OCI-LY7 (cell line): ENCODE data around the gene FMNL2. TPM values are rescaled to one million over a fixed set of nuclear protein-coding genes. Genes with fewer than 3 reads are reported as not detected.

ENCODE experiments used
- Bru-seq: library from RNA; stranded (reverse); fragments of 400-500 nt; gene quantifications from one replicate; lab custom pipeline; 2021; lab: Mats Ljungman, UMichigan
- BruChase-seq, 2 experiments: library from RNA; stranded (reverse); fragments of 400-500 nt; gene quantifications; one replicate each; lab custom pipeline; 2021; lab: Mats Ljungman, UMichigan
- BruUV-seq: library from RNA; stranded (reverse); fragments of 400-500 nt; replicated peaks from 2 replicates; lab custom pipeline; 2021; lab: Mats Ljungman, UMichigan
- CTCF ChIA-PET: fragments of 300-600 bp; sonication (Branson Sonifier 250); formaldehyde crosslinking; loops from one replicate; lab custom pipeline; 2022; ENCODE audit warnings: antibody characterized with exemption; ENCODE audit not compliant: unreplicated experiment; lab: Charles Lee
- POLR2A ChIA-PET: fragments of 300-600 bp; sonication (Branson Sonifier 250); formaldehyde crosslinking; loops from one replicate; lab custom pipeline; 2022; ENCODE audit warnings: antibody characterized with exemption; lab: Charles Lee
- DNase-seq: peaks from one replicate; pipeline ENCODE4 v3.0.0-alpha.2; 2015; ENCODE audit warnings: low spot score
- H2AFZ ChIP-seq: fragments of 200-600 bp; sonication (generic), shearing (Covaris generic); 2 replicates; pipeline ENCODE4 v1.6.1; 2014; ENCODE audit warnings: mild to moderate bottlenecking, antibody characterized with exemption, low read length, moderate library complexity
- H3K27ac ChIP-seq: fragments of 200-600 bp; sonication (generic); 2 replicates; pipeline ENCODE4 v1.5.1; 2014; ENCODE audit warnings: mixed run types, low read depth, mild to moderate bottlenecking, moderate library complexity, low read length, inconsistent platforms; ENCODE audit not compliant: poor library complexity, severe bottlenecking
- H3K36me3 ChIP-seq: fragments of 200-600 bp; sonication (generic); 2 replicates; pipeline ENCODE4 v1.6.1; 2014; ENCODE audit warnings: mild to moderate bottlenecking, antibody characterized with exemption, low read length, moderate library complexity, mixed read lengths; ENCODE audit not compliant: insufficient read depth
- H3K4me1 ChIP-seq: fragments of 200-600 bp; sonication (generic); 2 replicates; pipeline ENCODE4 v1.5.1; 2014; ENCODE audit warnings: mild to moderate bottlenecking, low read length; ENCODE audit not compliant: insufficient read depth, poor library complexity, severe bottlenecking
- H3K4me2 ChIP-seq: fragments of 200-600 bp; sonication (generic); 2 replicates; pipeline ENCODE4 v1.6.1; 2014; ENCODE audit warnings: mild to moderate bottlenecking, low read length
- H3K4me3 ChIP-seq: fragments of 200-600 bp; sonication (generic); 2 replicates; pipeline ENCODE4 v1.5.1; 2014; ENCODE audit warnings: mild to moderate bottlenecking, low read depth, low read length; ENCODE audit not compliant: poor library complexity, severe bottlenecking
- H3K79me2 ChIP-seq: fragments of 200-600 bp; sonication (generic); 2 replicates; pipeline ENCODE4 v1.6.1; 2016; ENCODE audit warnings: low read depth, mild to moderate bottlenecking, low read length, moderate library complexity, mixed read lengths; ENCODE audit not compliant: insufficient read depth
- H3K9me2 ChIP-seq: fragments of 200-600 bp; sonication (generic); 2 replicates; pipeline ENCODE4 v1.6.1; 2016; ENCODE audit warnings: mild to moderate bottlenecking, low read length, mixed read lengths; ENCODE audit not compliant: insufficient read depth
- H3K9me3 ChIP-seq: fragments of 200-600 bp; sonication (generic); 2 replicates; pipeline ENCODE4 v1.6.1; 2014; ENCODE audit warnings: mild to moderate bottlenecking, mixed run types, low read length, mixed read lengths
- H4K20me1 ChIP-seq: fragments of 200-600 bp; sonication (generic); 2 replicates; pipeline ENCODE4 v1.6.1; 2014; ENCODE audit warnings: mild to moderate bottlenecking, antibody characterized with exemption, low read length, moderate library complexity, mixed read lengths; ENCODE audit not compliant: insufficient read depth
- EZH2phosphoT487 ChIP-seq: fragments of 200-600 bp; sonication (generic); IDR thresholded peaks from 2 replicates; pipeline ENCODE4 v1.6.1; 2018; ENCODE audit warnings: low read depth, borderline replicate concordance, mild to moderate bottlenecking, mixed run types, antibody characterized with exemption, low read length, moderate library complexity, mixed read lengths
- intact Hi-C: fragments of 100-400 bp; cut with micrococcal nuclease; formaldehyde crosslinking; loops from one replicate; pipeline ENCODE4 v1.10.0; 2022; ENCODE audit not compliant: unreplicated experiment
- long read RNA-seq: library from polyadenylated mRNA; stranded (forward); transcript quantifications from one replicate; pipeline ENCODE4 v2.0.0, GENCODE V29; 2022
- total RNA-seq, 2 experiments: library from RNA; depleted of rRNA in 1 of 2; stranded (reverse); fragments of >200 nt in 1 of 2; shearing (Covaris generic) in 1 of 2; gene quantifications; 2 replicates each; pipeline ENCODE4 v1.2.3, GENCODE V29; 2014 to 2022
- TF ChIP-seq, protein P1 (sequence below): fragments of 200-600 bp; sonication (generic); conservative IDR thresholded peaks from 2 replicates; pipeline ENCODE4 v1.5.1; 2014; ENCODE audit warnings: mild to moderate bottlenecking, antibody characterized with exemption, low read length, moderate library complexity, mixed read lengths

Gene FMNL2
- total RNA-seq (2014; rRNA removed; shearing (Covaris generic)): 0.03 TPM in 2 replicates
- 0.21 and 0.24 TPM in 2 replicates for total RNA-seq (2022)
- percentile 16 among the genes with signal in this experiment for Bru-seq, nascent RNA
- percentile 17 among the genes with signal in this experiment for BruChase-seq, experiment 1, labeled RNA remaining after a 6-hour chase
- BruChase-seq, experiment 2, labeled RNA remaining after a 2-hour chase: percentile 17 among the genes with signal in this experiment
- long read RNA-seq: 0 reads

DNA sequence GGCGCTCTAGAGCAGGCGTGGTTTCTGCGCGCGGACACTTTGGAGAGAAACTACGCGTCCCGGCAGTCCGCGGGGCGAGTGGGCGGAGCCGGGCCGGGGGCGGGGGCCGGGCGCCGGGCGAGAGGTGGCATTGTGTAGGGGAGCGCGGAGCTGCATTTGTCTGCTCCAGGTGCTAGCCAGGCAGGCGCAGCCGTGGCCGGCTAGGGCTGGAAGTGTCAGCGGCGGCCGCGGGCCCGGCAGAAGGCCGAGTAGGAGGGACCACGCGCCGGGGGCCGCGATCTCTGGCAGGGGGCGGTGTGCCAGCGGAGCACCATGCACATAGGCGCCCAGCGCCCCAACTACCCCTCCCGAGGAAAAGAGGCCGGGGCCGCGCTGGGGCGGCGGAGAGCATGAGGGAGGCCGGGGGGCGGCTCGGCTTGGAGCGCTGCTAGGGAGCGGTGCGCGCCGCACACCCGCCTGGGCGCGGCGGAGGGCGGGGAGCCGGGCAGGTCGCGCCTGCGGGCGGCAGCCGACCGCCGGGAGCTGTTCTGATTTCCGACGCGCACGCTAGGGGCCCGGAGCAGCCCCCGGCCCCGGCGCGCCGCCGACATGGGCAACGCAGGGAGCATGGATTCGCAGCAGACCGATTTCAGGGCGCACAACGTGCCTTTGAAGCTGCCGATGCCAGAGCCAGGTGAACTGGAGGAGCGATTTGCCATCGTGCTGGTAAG lies at the start of gene FMNL2:
TSS of gene FMNL2 (plus strand) at position 159 of the 710 bp plus-strand sequence.
- intact Hi-C loops: no loop called here
- peak within 1 kb of the TSS; percentile 60 for H3K4me3 ChIP-seq
- H3K4me1 ChIP-seq: no peaks in the 10 kb centered on the region
- no TSS peak for BruUV-seq
- H3K9me3 ChIP-seq: no peaks in the 10 kb centered on the region
- H3K4me2 ChIP-seq: peak within 1 kb of the TSS; percentile 60
- H3K27ac ChIP-seq: no peak within 1 kb of the TSS
- peak within 1 kb of the TSS; percentile 46; the same call in 1 of the 2 replicates for H2AFZ ChIP-seq
- H3K9me2 ChIP-seq: no peaks in the 10 kb centered on the region
- ChIA-PET CTCF (no interaction called here), POLR2A (no interaction called here)
- no peaks in the 10 kb centered on the region for H3K79me2 ChIP-seq
- TF ChIP-seq, protein P1, sequence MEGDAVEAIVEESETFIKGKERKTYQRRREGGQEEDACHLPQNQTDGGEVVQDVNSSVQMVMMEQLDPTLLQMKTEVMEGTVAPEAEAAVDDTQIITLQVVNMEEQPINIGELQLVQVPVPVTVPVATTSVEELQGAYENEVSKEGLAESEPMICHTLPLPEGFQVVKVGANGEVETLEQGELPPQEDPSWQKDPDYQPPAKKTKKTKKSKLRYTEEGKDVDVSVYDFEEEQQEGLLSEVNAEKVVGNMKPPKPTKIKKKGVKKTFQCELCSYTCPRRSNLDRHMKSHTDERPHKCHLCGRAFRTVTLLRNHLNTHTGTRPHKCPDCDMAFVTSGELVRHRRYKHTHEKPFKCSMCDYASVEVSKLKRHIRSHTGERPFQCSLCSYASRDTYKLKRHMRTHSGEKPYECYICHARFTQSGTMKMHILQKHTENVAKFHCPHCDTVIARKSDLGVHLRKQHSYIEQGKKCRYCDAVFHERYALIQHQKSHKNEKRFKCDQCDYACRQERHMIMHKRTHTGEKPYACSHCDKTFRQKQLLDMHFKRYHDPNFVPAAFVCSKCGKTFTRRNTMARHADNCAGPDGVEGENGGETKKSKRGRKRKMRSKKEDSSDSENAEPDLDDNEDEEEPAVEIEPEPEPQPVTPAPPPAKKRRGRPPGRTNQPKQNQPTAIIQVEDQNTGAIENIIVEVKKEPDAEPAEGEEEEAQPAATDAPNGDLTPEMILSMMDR: no peak
- TF ChIP-seq EZH2phosphoT487: 0 out of 2 replicates have a peak, but pooled peaks have one; percentile 56
- H3K36me3 ChIP-seq: no peaks in the 10 kb centered on the region
- peak; percentile 10 for DNase-seq
- H4K20me1 ChIP-seq: no peaks in the 10 kb centered on the region

DNA sequence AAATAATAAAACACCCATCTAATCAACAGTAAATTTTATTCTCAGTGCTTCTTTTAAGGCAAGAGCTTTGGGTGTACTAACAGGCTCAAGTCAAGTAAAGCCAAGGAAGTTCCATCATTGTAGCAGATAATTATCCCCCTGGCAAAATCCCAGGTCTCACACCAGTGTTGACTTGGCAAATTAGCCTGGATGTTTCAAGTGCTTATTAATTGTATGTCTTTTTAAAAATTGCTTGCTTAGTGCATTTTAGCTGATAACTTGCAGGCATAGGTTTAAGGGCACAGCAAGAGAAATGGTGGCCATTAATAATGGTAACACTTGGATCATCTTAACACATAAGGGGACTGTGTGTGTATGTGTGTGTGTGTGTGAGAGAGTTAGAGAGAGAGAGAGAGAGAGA lies 42.0 kb upstream of the FMNL2 start:
- Histone ChIP-seq H3K4me3 (no peak overlapping the region), H3K36me3 (no peaks in the 10 kb centered on the region), H3K27ac (no peak overlapping the region), H3K4me1 (no peaks in the 10 kb centered on the region), H3K79me2 (no peaks in the 10 kb centered on the region), H3K9me2 (no peaks in the 10 kb centered on the region), H4K20me1 (no peaks in the 10 kb centered on the region), H3K4me2 (no peak overlapping the region), H3K9me3 (no peaks in the 10 kb centered on the region), H2AFZ (no peak overlapping the region)
- no peak for DNase-seq
- ChIA-PET POLR2A (interaction anchor here (1.1 kb wide), 2 partner anchors 15 to 154 kb away, joined by 3 read pairs; no protein-coding TSS in a partner anchor), CTCF (no interaction called here)
- TF ChIP-seq EZH2phosphoT487: no peak
- TF ChIP-seq, protein P1: no peak
- BruUV-seq: no TSS peak
- intact Hi-C loops: no loop called here

DNA sequence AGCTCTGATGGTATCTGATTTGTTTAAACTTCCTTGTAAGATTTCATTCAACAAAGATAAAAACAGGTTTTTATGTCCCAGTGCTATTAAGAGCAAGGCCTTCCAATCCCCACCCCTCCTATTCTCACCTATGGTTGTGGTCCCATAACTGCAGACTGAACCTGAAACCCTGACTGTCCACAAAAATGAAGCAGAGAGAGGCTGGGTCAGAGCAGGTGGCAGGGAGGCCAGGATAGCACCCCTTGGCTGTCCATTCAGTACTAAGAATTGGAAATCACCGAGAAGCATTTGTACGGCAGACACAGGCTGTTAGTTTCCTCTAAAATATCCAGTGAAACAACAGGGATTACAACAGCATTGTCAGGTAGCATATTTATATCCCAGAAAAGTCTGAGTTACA lies 37.3 kb upstream of the FMNL2 start:
- Histone ChIP-seq H3K4me1 (no peaks in the 10 kb centered on the region), H3K4me3 (no peak overlapping the region)

More for the DNA sequence above, 37.3 kb upstream of the FMNL2 start:
- Histone ChIP-seq H3K27ac (no peak overlapping the region), H3K36me3 (no peaks in the 10 kb centered on the region), H3K4me2 (no peak overlapping the region), H2AFZ (no peak overlapping the region), H3K79me2 (no peaks in the 10 kb centered on the region), H3K9me3 (no peaks in the 10 kb centered on the region), H4K20me1 (no peaks in the 10 kb centered on the region), H3K9me2 (no peaks in the 10 kb centered on the region)
- intact Hi-C loops: no loop called here
- BruUV-seq: no TSS peak
- no peak for DNase-seq
- ChIA-PET POLR2A (no interaction called here), CTCF (no interaction called here)
- TF ChIP-seq, protein P1: no peak
- TF ChIP-seq EZH2phosphoT487: no peak
